Activated CD8-positive, alpha-beta memory T cell treated with anti-CD3 and anti-CD28 coated beads, Interleukin-2, amount 50 U/mL, for 24 hours (primary cell): ENCODE data around the gene RAB1B.

Source experiments
- DNase-seq: peaks from one replicate; pipeline ENCODE4 v3.0.0-alpha.2; 2020; ENCODE audit errors: extremely low read depth

RAB1B gene

DNA sequence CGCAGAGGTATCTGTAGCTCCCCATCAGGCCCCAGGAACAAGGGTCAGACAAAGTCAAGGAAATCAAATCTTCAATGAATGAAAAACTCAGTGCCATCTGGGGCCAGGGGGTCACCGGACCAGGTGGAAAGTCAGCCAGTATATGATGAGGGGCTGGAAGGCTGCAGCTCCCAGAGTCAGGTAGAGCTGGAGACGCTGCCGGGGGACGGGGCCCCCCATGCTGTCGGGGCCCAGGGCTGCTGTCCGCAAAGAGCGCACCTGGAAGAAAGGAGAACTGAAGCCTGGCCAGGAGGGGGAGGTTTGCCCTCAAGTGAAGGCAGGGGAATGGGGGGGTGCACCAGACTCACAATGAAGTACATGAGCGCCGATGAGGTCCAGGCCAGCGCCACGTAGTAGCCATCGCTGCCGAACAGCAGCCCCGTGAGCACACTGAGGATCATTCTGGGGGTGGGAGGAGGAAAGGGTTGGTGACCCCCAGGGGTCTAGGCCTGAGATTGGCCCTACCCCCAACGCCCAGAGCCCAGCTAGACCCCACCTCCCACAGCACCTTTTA lies 16.2 kb downstream of the RAB1B start:
- DNase-seq = no peak

DNA sequence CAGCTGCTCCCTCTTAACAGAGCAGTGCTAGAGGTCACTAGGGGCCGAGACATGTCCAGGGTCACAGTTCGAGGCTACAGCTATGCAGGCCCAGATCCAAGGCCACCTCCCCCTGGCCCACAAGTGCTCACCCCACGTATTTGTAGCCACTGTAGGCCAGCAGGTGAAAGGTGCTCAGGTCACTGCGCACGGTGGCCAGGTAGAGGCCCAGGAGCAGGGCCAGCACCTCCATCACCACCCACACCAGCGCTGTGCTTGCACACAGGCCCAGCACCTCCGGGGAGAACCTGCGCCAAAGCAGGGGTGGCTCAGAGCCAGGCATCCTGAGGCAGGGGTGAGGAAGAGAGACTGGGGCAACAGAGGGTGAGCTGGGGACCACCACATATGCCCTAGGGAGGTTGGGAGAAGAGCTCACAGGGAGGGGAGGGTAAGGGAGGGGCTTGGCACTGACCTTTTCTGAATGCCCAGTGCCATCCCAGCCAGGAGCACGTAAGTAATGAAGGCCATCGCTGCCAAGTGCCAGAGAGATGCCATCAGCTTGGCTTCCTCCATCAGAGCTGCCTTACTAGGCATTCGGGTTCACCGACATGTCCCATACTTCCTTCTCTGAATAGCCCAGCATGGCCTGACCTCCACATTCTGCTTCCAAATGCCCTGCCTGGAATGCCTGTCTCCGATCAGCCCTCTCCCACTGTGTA lies 17.0 kb downstream of the RAB1B start:
- no peak for DNase-seq

DNA sequence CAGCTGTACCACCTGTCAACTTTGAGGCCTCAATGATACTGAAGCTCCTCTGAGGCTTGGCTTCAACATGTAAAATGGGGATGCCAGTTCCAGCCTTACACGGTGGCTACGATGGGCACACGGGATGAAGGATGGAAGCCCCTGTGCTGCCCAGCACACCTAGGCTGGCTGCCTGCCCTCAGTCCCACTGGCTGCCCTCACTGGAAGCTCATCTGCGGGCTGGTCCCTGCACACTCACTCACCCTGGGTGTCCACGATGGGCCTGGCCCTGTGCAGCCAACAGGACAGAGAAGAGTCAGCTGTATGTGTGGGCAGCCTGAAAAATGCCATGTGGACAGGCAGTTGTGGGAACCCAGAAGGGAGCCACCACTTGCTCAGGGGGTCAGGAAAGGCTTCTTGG lies 18.3 kb downstream of the RAB1B start:
- DNase-seq = no peak

DNA sequence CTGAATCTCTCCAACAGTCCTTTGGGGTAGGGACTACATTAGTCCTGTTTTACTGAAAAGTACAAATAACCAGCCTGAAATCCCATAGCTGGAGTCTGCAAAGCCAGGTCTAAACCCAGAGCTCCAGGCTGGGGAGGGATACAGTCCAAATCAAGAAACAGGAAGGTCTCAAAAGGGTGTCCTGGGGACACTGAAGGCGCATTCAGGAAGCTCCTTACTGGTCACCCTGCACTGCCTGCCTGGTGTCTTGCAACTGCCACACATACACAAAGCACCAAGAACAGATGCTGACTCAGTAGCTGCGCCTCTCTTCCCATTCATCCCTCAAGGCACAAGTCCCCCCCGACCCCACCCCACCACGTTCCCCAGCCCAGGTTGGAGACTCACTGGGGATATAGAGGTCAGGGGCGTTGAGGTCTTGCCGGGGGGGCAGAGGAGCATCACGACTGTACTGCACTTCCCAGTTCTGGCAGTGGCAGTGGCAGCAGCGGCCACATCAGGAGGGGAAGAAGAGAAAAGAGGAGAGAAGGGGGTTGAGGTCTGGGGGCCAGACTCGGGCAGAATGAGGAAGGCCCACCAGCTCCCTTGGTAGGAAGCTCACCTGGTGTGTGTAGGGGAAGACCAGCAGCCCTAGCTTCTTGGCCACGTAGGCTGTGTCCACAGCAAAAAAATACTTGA lies 18.9 kb downstream of the RAB1B start:
- DNase-seq = no peak

DNA sequence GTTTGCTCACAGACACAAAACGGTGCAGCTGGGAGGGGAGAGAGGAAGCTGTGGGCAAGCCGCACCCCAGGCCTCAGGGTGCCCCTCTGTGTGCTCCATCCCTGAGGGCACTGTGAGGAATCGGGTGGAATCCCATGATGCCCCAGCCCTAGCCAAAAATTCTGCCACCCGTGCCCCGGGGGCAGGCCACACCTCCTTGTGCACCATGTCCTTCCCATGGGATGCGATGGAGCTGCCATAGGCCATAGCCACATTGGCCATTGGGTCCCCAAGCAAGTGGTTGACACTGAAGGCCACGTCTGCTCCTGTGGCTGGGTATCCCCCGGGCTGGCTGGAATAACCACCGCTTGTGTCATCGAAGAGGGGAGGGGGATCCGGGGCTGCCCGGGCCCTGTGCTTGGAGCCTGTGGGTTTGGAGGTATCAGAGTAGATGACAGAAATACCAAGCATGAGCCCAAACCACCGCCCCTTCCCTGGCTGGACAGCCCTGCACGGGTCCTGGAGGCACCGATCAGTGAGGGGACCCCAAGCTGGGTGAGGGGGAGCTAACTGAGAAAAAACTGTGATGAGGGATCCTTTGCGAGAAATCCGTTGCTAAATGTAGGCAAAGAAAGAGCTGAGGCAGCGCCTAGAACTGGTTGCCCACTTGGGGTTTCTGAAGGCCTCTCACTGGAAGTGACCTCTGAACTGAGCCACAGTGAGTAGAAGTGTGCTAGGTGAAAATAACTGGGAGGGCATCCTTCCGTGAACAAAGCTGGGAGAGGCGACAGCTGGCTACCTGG lies 19.6 kb downstream of the RAB1B start:
- DNase-seq = no peak

DNA sequence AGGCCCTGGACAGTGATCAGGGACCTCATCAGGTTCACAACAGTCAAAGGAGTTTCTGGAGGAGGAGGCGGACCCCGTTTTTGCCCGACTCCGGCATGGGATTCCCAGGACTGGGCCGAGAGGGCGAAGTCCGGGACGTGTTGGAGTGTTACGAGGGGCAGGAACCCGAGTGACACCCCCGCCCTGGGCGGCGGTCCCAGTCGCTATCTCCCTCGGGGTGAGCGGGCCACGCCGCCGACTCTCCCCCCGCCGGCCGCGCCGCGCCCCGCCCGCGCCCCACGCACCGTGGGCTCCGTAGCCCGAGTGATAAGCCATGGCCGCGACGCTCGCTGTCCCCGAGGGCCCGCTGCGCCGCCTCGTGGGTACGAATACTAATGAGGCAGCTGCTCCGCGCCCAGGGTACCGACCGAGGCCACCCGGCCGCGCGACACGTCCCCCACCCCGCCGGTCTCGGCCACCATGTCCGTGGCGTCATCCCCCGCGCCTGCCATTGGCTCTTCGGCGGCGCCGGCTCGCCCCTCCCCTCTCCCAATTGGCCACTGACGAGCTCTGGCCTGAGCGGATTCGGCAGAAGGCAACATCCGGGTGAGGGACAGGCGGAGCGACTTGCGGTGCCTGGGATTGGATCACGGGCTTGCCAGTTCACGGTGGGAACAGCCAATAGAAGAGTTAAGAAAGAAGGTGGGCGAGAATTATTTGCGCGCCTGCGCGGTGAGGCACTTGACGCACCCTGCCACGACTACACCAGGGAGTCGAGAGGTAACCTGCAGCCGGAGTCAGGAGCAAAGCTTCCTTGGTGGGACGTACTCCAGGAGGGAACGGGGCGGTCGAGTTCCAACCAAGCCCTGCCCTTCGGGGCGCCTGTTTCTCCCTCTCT lies 20.5 kb downstream of the RAB1B start, which contains the start of gene YIF1A:
Gene YIF1A, minus strand, starts transcription at position 473 of the 877 bp plus-strand sequence. Its CDS starts 158 bp downstream, at position 315.
- peak; percentile 97 for DNase-seq

DNA sequence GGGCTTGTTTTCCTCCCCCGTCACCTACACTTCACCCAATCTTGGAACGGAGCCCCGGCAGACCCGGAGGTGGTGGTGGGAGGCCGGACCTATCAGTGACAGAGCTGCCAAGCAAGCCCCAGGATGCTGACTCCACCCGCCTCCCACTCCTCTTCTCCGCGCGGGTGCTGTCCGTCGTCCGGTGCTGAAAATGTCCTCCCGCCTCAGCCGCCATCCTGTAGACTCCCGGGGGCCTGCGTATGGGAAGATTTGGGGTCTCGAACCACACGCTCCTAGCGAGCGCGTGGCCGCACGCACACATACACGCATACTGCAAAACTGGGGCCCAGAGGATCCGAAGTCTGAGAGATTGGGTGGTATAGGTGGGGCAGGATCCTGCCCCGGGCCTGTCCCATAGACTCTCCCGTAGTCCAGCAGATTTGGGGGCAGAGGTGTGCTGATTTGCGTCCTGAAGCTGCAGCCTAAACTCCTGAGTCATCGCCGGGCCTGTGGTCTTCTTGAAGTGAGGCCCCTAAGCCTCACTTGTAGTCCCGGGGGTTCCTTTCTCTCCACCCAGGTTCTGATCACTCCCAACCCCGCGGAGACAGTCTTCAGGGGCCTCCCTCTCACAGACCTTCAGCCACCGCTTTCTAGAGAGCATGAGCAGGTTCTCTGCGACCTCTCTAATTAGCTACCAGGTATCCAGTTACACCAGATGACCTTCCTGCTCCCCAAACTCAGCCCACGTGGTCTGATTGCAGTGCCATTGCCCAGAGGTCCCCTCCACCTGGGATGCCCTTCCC lies 21.3 kb downstream of the RAB1B start:
- peak; percentile 55 for DNase-seq

DNA sequence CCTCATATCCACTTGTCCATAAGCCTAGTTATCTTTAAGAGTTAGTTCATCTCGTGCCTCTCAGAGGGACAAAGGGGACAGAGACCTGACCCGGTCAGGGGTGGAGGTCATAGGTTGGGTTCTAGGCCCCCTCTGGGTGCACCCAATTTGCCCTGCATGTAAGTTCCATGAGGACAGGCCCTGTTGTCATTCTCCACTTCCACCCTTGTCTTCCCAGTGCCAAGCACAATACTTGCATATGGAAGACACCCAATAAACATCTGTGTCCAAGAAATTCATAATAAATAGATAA lies 21.8 kb downstream of the RAB1B start:
- DNase-seq = no peak

DNA sequence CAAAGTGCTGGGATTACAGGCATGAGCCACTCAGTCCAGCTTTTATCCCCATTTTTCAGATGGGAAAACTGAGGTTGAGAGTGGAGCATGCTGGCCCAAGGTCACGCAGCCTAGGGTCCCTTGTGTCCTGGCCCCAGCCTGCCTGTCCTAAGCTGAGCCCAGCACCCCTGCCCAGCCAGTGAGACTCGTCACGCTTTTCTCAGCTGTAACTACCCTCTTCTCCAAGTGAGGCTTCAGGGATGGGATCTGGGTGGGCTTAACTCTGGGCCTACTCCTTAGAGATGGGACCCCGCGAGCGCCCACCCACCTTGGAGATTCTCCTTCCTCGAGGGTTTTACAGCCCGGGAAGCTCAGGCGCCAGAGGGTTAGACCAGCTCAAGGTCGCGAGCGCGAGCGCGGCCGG lies 22.9 kb downstream of the RAB1B start:
- DNase-seq = no peak

DNA sequence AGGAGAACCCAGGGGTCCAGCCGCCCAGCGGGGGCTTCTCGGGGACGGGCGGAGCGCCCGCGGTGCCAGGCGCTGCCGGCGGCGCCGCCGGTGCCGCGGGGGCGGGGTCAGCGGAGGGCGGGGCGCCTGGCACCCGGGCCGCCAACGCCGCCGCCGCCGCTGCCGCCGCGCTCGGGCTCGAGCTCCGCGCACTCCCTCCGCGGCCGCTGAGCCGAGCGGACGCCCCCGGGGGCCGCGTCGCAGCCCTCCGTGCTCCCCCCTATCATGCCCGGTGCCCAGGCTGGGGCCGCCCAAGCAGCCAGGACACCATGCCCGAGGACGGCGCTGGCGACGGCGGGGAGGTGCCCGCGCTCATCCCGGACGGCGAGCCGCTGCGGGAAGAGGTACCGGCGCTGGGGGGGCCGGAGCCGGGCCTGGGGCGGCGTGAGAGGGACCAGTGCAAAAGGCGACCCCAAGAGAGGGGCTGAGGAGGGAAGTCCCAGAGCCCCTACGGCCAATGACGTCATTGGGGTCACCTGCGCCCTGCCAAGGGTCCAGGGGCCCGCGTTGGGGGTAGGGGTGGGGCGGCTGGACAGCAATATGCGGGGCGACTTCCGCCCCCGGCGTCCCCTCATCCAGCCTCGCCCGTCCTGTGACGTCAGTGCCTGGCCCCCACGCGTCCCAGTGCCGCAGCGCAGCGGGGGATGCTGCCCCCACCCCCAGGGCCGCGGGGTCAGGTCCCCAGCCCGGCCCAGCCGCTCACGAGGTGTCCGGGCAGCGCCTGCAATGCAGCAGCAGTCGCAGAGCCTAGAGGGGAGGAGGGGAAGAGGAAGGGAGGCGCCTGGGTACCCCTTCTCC lies 23.5 kb downstream of the RAB1B start, which contains the start of gene TMEM151A:
Gene TMEM151A, plus strand, starts transcription at position 189 of the 837 bp plus-strand sequence. Its CDS starts 120 bp downstream, at position 309.
- DNase-seq = no peak

DNA sequence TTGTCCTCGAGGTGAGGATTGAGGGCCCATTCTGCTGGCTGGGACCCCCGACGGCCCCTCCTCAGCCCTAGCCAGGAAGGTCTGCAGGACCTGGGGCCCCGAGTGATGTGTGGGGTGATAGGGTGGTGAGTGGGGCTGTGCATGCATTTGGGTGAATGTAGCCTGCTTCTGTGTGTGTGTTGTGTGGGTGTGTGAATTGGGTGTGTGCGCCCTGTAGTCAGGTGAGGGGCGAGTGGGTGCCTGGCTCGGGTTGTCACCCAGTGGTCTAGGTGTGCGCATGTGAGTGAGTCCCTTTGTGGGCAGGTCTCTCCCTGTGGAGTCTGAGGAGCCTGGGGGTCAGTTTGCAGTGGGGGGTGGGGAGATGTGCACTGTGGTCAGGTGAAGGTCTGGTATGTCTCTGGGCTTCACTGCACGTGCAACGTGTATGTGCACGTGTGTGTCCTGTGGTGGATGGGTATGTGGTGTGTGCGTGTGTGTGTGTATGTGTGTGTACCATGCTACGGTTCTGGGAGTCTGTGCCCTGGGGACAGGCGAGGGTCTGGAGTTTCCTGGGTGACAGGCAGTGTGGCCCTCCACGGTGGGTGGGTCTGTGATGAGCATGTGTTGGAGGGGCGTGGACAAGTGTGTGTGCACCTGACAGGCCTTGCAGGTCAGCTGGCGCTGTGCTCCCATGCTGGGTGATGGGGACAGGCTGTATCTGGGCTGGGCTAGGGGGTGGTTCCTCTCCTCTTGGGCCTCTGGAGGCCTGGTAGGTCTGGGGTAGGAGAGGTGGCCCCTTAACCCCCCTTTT lies 24.3 kb downstream of the RAB1B start:
- no peak for DNase-seq

DNA sequence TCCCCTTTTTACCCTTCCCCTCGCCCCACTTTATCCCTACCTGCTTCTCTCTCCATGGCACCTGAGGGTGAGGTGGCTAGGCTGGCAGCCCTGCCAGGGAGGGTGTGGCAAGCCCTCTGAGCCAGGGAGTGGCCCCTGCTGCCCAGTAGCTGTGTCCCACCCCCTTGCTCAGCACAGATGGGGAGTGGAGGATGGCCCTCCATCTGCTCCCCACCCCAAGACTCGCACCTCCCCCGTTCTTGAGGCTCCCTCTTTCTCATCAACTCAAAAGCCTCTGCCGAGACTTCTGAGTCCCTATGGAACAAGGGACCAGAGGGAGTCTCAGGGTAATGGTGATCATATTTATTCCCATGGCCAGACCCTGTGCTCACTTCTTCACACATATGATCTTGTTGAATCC lies 24.9 kb downstream of the RAB1B start:
- DNase-seq = no peak

DNA sequence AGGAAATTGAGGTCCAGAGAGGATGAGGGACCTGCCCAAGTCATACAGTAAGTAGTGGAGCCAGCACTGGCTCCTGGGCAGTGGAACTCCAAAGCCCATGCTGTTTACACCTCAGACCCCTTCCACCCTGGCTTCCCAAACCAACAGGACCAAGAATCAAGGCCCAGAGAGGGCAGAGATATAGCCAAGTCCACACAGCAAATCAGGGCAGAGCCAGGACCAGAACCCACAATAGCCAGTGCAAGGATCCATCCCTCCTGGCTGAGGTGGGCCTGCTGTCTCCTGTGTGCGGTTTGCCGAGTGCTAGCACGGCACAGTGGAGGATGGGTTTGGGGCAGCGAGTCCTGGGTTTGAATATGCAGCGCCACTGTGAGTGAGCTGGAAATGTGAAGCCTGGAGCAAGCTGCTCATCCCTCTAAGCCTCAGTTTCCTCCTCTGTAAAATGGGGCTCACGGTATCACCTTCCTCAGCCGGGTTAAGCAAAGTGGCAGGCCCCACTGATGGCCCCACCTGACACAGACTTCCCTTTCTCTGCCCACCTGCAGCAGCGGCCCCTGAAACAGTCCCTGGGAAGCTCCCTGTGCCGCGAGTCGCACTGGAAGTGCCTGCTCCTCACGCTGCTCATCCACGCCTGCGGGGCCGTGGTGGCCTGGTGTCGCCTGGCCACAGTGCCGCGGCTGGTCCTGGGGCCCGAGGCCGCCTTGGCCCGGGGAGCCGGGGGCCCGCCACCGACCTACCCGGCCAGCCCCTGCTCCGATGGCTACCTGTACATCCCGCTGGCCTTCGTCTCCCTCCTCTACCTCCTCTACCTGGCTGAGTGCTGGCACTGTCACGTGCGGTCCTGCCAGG lies 25.6 kb downstream of the RAB1B start:
- DNase-seq = no peak

DNA sequence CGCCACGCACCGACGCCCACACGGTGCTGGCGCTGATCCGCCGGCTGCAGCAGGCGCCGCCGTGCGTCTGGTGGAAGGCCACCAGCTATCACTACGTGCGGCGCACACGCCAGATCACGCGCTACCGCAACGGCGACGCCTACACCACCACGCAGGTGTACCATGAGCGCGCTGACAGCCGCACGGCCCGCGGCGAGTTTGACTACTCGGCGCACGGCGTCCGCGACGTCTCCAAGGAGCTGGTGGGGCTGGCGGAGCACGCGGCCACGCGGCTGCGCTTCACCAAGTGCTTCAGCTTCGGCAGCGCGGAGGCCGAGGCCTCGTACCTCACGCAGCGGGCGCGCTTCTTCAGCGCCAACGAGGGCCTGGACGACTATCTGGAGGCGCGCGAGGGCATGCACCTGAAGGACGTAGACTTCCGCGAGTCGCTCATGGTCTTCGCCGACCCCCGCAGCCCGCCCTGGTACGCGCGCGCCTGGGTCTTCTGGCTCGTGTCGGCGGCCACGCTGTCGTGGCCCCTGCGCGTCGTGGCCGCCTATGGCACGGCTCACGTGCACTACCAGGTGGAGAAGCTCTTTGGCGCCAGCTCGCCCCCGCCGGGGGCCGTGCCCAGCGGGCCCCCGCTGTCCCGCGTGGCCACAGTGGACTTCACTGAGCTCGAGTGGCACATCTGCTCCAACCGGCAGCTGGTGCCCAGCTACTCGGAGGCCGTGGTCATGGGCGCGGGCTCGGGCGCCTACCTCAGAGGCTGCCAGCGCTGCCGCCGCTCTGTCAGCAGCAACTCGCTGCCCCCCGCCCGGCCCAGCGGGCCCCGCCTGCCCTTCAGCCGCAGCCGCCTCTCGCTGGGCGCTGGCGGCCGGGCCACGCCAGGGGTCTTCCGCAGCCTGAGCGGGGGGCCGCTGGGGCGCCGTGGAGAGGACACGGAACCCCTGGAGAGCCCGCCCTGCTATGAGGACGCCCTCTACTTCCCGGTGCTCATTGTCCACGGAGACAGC lies 26.5 kb downstream of the RAB1B start:
- no peak for DNase-seq

DNA sequence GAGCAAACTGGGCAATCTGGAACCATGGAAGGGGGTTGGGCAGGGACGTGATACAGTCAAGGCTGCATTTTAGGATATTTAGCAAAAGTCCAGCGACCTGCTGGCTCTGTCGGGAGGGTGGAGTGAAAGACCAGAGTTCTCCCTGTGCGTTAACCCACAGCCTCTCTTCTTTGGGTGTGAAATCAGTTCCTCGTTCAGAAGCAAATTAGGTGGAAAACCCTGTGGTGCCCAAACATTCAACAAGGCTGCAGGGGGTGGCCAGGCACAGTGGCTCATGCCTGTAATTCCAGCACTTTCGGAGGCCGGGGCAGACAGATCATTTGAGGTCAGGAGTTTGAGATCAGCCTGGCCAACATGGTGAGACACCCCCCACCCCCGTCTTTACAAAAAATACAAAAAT lies 29.2 kb downstream of the RAB1B start:
- no peak for DNase-seq

DNA sequence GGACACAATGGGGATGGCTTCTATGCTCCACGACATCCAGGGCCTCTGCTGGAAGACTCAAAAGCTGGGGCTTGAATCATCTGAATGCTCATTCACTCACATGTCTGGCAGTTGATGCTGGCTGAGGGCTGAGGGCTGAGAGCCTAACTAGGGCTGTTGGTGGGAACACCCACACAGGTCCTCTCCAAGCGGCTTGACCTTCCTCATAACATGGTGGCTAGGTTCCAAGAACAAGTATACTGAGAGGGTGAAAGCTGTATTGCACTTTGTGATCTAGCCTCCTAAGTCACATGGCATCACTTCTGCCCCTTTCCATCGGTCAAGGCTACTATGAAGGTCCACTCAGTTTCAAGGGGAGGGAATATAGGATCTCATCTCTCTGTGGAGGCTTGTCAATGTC lies 30.7 kb downstream of the RAB1B start:
- no peak for DNase-seq

DNA sequence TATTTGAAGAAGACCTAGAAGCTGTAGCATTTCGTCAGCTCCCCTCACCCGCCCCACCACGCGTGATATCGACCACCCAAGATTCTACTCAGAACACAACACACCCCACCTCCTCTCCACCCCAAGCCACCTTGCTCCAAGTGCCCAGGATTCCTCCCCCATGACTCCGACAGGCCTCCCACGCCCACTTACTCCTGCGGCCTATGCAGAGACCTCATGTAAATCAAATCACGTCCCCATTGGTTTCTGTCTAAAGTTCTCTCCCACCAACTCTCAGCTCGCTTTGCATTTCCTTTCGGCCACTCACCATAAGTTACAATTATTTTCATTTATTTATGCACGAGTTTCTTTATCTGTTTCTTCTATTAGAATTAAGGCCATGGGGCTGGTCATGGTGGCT lies 34.2 kb downstream of the RAB1B start:
- no peak for DNase-seq
